ENCODE results near the gene NAALADL1. TPM values are rescaled to one million over a fixed set of nuclear protein-coding genes. Genes with fewer than 3 reads are reported as not detected.
A peak's percentile ranks its signal among the peaks of the same experiment; 100 is the strongest.
"Not testable (repeated sequence)": the region's sequence is repeated elsewhere in the genome, so short reads cannot be mapped to it uniquely, and the experiment has no call there.

The NAALADL1 gene
- total RNA-seq, 1 experiment from 2014 or later, result not detected

- DNase-seq (ENCODE audit: extremely low read depth, low read depth), result no peak
Observed at GRCh38 chr11:65017937-65018336, 40.4 kb downstream of the NAALADL1 start.

DNA sequence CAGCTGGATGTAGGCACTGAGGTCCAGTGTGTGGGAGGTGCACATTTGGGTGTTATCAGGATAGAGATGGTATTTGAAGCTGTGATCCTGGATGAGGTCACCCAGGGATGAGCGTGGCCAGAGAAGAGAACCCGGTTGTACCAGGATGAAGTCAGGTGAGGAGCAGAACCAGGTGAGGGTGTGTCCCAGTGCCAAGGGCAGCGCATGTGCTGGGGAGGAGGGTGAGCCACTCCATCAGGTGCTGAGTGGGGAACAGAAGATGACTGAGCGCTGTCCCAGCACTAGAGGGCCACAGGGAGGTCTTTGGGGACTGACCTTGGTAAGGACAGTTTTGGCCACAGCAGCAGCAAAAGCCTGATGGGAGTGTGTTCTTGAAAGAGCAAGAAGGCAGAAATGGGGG lies 41.6 kb downstream of the NAALADL1 start:
- DNase-seq (ENCODE audit: extremely low read depth, low read depth), result no peak

DNA sequence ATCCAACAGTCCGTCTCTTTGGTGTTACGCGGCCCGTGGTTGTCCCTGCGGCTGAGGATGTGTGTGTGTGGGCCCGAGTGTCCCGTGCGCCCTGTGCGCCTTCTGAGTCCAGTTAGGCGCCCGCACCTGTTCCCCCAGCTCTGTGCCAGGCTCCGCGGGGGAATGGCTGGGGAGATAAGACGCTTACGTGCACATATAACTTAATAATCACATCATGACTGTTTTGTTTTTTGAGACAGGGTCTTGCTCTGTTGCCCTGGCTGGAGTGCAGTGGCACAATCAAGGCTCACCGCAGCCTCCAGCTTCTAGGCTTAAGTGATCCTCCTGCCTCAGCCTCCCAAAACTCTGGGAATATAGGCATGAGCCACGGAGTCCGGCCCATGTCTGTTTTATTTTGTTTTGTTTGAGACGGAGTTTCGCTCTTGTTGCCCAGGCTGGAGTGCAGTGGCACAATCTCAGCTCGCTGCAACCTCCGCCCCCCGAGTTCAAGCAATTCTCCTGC lies 43.6 kb downstream of the NAALADL1 start:
- no peak for DNase-seq (ENCODE audit: extremely low read depth, low read depth)

DNA sequence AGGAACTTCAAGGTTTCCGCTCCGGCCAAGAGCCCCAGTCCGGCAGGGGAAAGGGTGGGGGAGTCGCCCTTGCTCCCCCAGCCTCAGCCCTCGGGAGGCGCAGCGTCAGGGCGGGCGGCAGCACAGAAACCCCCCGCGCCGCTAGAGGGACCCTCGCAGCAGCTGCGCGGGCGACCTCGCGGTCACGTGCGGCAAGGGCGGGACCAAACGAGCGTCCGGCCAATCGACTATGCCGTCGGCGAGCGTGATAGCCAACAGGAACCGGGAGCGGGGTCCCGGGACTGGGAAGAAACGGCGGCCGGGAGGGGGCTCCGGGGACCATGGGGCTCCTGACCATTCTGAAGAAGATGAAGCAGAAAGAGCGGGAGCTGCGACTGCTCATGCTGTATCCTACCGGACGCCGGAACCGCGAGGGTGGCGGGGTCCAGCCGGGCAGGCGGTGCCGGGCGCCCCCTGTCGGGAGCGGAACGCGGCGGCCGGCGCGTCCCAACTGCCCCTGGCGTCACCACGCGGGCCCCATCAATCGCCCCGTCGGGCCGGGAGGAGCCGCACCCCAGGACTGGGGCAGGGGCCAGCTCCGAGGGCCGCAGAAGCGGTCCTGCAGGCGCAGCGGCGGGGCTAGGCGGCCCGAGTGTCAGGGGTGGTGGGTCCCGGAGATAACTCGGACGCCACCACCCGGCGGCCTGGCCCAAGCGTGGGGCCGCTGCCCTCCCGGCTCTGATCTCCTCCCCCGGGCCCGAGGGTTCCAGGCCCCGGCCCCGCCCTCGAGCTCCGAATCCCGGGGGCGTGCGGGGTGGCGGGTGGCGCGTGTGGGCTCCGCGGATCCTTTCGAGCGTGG lies 44.2 kb downstream of the NAALADL1 start, which contains the start of gene ARL2:
TSS of gene ARL2 (plus strand) at position 273 of the 838 bp plus-strand sequence. CDS start at position 321, 48 bp downstream.
- DNase-seq (ENCODE audit: extremely low read depth, low read depth), result peak; percentile 79

- peak; percentile 73 for DNase-seq (ENCODE audit: extremely low read depth, low read depth)
Observed at GRCh38 chr11:65013130-65013887, 45.0 kb downstream of the NAALADL1 start.

DNA sequence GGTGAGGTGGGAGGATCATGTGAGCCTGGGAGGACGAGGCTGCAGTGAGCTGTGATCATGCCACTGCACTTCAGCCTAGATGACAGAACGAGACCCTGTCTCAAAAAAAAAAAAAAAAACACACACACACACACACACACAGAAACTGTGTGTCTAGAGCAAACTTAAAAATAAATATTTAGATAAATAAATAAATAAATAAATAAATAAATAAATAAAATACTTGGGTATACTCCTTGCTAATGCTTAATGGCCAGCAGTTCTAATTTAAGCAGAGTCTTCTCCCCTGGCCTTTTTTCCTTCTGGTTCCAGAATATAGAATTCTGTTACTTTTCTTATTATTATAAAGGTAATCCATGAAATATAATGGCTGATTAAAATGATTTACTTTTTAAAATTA lies 49.5 kb downstream of the NAALADL1 start:
- no peak for DNase-seq (ENCODE audit: extremely low read depth, low read depth)

- DNase-seq (ENCODE audit: extremely low read depth, low read depth), result no peak
Observed at GRCh38 chr11:65008016-65008415, 50.3 kb downstream of the NAALADL1 start.

GRCh38 chr11:65003968-65004367 lies 54.4 kb downstream of the NAALADL1 start:
- not testable (repeated sequence) for DNase-seq (ENCODE audit: extremely low read depth, low read depth)

DNA sequence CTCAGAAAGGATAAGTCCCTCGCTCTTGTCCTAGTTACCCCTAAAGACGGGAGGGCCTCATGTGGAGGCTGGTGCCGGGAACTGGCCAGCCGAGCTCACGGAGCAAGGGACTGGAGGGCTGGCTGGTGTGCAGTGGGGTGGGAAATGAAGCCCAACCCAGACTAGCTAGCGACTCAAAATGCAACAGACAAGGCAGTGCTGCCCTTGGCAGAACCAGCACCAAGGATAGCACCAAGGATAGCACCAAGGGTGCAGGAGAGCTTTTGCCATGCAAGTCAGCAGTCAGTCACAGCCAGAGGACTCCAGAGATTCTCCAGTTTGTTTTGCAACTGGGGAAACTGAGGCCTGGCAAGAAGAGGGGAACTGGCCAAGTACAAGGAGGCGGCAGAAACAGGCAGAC lies 55.1 kb downstream of the NAALADL1 start:
- no peak for DNase-seq (ENCODE audit: extremely low read depth, low read depth)

- DNase-seq (ENCODE audit: extremely low read depth, low read depth), result no peak
Observed at GRCh38 chr11:65002706-65003105, 55.6 kb downstream of the NAALADL1 start.

- no peak for DNase-seq (ENCODE audit: extremely low read depth, low read depth)
Observed at GRCh38 chr11:64999478-64999877, 58.9 kb downstream of the NAALADL1 start.

GRCh38 chr11:64998690-64999431 lies 59.5 kb downstream of the NAALADL1 start:
- DNase-seq (ENCODE audit: extremely low read depth, low read depth), result no peak

DNA sequence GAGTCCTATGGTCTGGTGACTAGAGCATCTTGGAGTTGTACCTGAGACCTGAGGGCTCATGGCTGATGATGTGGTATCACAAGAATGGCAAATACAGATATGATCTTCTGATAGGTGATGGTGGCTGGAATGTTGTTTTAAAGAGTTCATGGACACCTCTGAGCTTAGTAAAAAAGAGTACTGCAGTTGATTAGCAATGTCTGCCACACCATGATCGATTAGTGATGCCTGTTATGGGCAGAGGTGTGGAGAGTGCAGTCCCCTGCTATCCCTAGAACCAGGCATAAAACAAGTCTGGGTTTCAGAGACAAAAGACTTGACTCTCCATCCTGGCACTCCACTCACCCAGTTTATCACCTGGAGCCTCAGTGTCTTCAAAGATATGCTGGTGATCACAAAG lies 60.2 kb downstream of the NAALADL1 start:
- no peak for DNase-seq (ENCODE audit: extremely low read depth, low read depth)

DNA sequence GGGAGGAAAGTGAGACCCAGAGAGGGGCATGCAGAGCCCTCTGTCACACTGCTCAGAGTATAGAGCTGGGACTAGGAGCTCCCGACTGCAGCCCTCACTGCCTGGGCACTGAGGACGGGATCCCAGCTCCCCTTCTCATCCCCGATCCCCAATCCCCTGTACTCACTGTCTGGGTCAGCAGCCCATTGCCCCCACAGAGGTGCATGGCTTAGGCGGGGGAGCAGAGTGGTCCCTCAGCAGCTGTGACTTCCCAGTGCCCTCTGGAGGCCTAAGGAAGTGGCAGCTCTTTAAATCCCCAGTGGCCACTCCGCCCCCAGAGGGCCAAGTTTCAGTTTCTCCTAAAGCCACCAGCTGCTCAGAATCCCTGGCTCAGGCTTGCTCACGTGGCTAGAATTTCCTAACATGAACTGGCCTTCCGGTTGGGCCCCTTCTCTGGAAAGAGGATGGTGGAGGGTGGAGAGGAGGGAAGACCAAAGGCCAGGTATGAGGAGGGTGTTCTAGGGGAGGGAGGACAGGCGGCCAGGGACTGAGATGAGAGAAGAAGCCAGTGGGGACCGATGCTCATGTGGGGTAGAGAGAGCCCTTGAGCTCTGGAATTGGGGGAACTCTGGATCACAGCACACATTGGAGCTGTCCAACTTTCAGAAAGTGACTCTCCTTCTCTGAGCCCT lies 61.5 kb downstream of the NAALADL1 start, which contains the start of gene BATF2:
TSS of gene BATF2 (minus strand) at position 262 of the 671 bp plus-strand sequence. CDS start at position 205, 57 bp downstream.
- peak; percentile 46 for DNase-seq (ENCODE audit: extremely low read depth, low read depth)

DNA sequence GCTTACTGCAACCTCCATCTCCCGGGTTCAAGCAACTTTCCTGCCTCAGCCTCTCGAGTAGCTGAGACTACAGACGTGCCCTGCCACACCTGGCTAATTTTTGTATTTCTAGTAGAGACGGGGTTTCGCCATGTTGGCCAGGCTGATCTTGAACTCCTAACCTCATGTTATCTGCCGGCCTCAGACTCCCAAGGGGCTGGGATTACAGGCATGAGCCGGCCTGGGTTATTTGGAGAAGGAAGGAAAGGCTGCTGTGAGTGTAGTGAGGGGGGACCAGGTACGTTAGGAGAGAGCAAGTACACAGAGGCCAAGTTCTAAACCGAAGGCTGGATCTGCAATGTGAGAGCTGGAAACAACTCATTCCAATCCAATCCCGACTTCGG lies 62.0 kb downstream of the NAALADL1 start:
- no peak for DNase-seq (ENCODE audit: extremely low read depth, low read depth)

Small RNA genes lying within 50 kb of the gene (small RNA-seq; reads per million reads assigned to genes)
- 0 reads per million in 2 experiments for gene MIR6879
- 0.02 to 0.59 reads per million in 2 experiments for gene SNX15

Other genes with a start within 250 kb of the NAALADL1 start
- 11.8 and 14.0 TPM in 2 replicates for gene MEN1, start 248.0 kb downstream of the NAALADL1 start, total RNA-seq (2014; rRNA removed; shearing (Covaris generic))
- 0.02 TPM in 1 of 2 replicates, not detected in the other for gene CDC42BPG, start 213.9 kb downstream of the NAALADL1 start, total RNA-seq (2014; rRNA removed; shearing (Covaris generic))
- 20.5 and 29.1 TPM in 2 replicates for gene EHD1, start 179.9 kb downstream of the NAALADL1 start, total RNA-seq (2014; rRNA removed; shearing (Covaris generic))
- 6.5 and 7.1 TPM in 2 replicates for gene ATG2A, start 141.3 kb downstream of the NAALADL1 start, total RNA-seq (2014; rRNA removed; shearing (Covaris generic))
- gene PPP2R5B, start 133.9 kb downstream of the NAALADL1 start, total RNA-seq (2014; rRNA removed; shearing (Covaris generic)), result 6.8 and 9.7 TPM in 2 replicates
- not detected in 2 replicates for gene GPHA2, start 122.7 kb downstream of the NAALADL1 start, total RNA-seq (2014; rRNA removed; shearing (Covaris generic))
- gene MAJIN, start 86.4 kb downstream of the NAALADL1 start, total RNA-seq (2014; rRNA removed; shearing (Covaris generic)), result 0.63 TPM in 1 of 2 replicates, not detected in the other
- 1.6 TPM in 2 replicates for gene BATF2, start 61.6 kb downstream of the NAALADL1 start, total RNA-seq (2014; rRNA removed; shearing (Covaris generic))
- gene ARL2, start 44.4 kb downstream of the NAALADL1 start, total RNA-seq (2014; rRNA removed; shearing (Covaris generic)), result 76.9 and 90.9 TPM in 2 replicates
- 16.8 TPM in 2 replicates for gene SNX15, start 31.1 kb downstream of the NAALADL1 start, total RNA-seq (2014; rRNA removed; shearing (Covaris generic))
- 8.6 and 10.1 TPM in 2 replicates for gene SAC3D1, start 17.3 kb downstream of the NAALADL1 start, total RNA-seq (2014; rRNA removed; shearing (Covaris generic))
- 20.3 and 25.2 TPM in 2 replicates for gene CDCA5, start 25.5 kb upstream of the NAALADL1 start, total RNA-seq (2014; rRNA removed; shearing (Covaris generic))
- gene ZFPL1, start 25.7 kb upstream of the NAALADL1 start, total RNA-seq (2014; rRNA removed; shearing (Covaris generic)), result 26.6 and 28.0 TPM in 2 replicates
- 50.3 and 60.0 TPM in 2 replicates for gene VPS51, start 37.7 kb upstream of the NAALADL1 start, total RNA-seq (2014; rRNA removed; shearing (Covaris generic))
- 4.2 and 4.6 TPM in 2 replicates for gene TM7SF2, start 53.3 kb upstream of the NAALADL1 start, total RNA-seq (2014; rRNA removed; shearing (Covaris generic))
- 10.3 and 12.3 TPM in 2 replicates for gene ZNHIT2, start 59.1 kb upstream of the NAALADL1 start, total RNA-seq (2014; rRNA removed; shearing (Covaris generic))
- 345 and 467 TPM in 2 replicates for gene FAU, start 63.6 kb upstream of the NAALADL1 start, total RNA-seq (2014; rRNA removed; shearing (Covaris generic))
- 50.8 and 62.0 TPM in 2 replicates for gene MRPL49, start 63.8 kb upstream of the NAALADL1 start, total RNA-seq (2014; rRNA removed; shearing (Covaris generic))
- gene SYVN1, start 76.0 kb upstream of the NAALADL1 start, total RNA-seq (2014; rRNA removed; shearing (Covaris generic)), result 12.9 and 15.7 TPM in 2 replicates
- gene SPDYC, start 111.7 kb upstream of the NAALADL1 start, total RNA-seq (2014; rRNA removed; shearing (Covaris generic)), result not detected in 2 replicates
- 42.2 and 46.7 TPM in 2 replicates for gene CAPN1, start 123.4 kb upstream of the NAALADL1 start, total RNA-seq (2014; rRNA removed; shearing (Covaris generic))
- 3.4 and 7.0 TPM in 2 replicates for gene POLA2, start 203.4 kb upstream of the NAALADL1 start, total RNA-seq (2014; rRNA removed; shearing (Covaris generic))

Measured in NCI-H460 (cell line).